Endometrial microvascular endothelial cells (primary cell): ENCODE data around the gene UGGT1. TPM values are rescaled to one million over a fixed set of nuclear protein-coding genes. Genes with fewer than 3 reads are reported as not detected.
"Not testable (repeated sequence)": the region's sequence is repeated elsewhere in the genome, so short reads cannot be mapped to it uniquely, and the experiment has no call there.

ENCODE experiments used
- in situ Hi-C: cut with HindIII; loops from 2 replicates; pipeline ENCODE4 v1.10.0; 2017; ENCODE audit warnings: low sequenced_read_pairs, low pct_unique_long_range_greater_than_20kb; ENCODE audit errors: inconsistent ontology term
- total RNA-seq: library from RNA; depleted of rRNA; stranded (reverse); fragments of >200 nt; gene quantifications from one replicate; pipeline ENCODE4 v1.2.3, GENCODE V29; 2015; ENCODE audit errors: inconsistent ontology term

The UGGT1 gene
- total RNA-seq, 1 donor from 2014 or later: 51.5 TPM

DNA sequence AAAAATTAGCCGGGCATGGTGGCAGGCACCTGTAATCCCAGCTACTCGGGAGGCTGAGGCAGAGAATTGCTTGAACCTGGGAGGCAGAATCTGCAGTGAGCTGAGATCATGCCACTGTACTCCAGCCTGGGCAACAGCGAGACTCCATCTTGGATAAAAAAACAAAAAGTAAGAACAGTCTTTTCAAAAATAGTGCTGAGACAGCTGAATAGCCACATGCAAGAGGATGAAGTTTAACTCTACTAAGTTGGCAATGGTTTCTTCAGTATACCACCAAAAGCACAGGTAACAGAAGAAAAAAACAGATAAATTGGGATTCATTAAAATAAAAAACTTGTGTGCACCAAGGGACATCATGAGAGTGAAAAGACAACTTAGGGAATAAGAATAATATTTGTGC is 115.2 kb downstream of the UGGT1 start:
- in situ Hi-C loops: no loop called here

DNA sequence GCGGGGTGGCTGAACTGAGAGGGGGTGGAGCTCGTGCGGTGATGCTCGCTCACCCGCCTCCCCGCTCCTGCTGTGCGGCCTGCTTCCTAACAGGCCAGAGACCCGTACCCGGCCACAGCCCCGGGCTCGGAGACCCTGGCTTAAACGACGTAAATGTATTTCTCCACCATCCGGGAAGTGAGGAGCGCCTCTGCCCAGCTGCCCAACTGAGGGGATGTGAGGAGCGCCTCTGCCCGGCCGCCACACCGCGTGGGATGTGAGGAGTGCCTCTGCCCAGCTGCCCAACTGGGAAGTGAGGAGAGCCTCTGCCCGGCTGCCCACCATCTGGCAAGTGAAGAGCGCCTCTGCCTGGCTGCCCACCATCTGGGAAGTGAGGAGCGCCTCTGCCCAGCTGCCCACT is 117.0 kb downstream of the UGGT1 start:
- in situ Hi-C loops: no loop called here

DNA sequence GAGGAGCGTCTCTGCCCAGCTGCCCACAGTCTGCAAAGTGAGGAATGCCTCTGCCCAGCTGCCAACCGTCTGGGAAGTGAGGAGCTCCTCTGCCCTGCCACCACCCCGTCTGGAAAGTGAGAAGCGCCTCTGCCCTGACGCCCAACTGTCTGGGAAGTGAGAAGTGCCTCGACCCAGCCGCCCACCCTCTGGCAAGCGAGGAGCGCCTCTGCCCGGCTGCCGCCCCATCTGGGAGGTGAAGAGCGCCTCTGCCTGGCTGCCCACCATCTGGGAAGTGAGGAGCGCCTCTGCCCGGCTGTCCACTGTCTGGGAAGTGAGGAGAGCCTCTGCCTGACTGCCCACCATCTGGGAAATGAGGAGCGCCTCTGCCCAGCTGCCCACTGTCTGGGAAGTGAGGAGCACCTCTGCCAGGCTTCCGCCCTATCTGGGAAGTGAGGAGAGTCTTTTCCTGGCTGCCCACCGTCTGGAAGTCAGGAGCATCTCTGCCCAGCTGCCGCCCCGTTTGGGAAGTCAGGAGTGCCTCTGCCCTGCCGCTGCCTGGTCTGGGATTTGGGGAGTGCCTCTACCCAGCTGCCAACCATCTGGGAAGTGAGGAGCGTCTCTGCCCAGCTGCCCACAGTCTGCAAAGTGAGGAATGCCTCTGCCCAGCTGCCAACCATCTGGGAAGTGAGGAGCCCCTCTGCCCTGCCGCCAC is 117.8 kb downstream of the UGGT1 start:
- in situ Hi-C loops: not testable (repeated sequence)

DNA sequence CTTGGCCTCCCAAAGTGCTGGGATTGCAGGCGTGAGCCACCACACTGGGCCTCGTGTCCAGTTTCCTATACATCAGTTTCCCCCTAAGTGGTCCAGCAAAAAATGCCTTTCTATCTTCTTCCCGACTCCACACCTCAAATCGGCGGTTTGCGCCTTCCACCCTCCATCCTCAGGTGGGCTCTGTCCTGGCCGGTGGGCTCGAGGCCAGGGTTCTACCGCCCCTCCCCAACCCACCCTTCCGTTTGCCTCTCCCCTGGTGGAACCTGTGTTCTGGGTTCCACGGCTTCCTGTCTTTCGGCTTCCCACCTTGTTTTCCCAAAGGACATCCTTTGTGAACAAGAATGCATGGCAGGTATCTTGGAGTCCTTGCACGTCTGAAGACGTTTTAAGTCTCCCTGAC is 123.3 kb downstream of the UGGT1 start:
- in situ Hi-C loops: no loop called here

DNA sequence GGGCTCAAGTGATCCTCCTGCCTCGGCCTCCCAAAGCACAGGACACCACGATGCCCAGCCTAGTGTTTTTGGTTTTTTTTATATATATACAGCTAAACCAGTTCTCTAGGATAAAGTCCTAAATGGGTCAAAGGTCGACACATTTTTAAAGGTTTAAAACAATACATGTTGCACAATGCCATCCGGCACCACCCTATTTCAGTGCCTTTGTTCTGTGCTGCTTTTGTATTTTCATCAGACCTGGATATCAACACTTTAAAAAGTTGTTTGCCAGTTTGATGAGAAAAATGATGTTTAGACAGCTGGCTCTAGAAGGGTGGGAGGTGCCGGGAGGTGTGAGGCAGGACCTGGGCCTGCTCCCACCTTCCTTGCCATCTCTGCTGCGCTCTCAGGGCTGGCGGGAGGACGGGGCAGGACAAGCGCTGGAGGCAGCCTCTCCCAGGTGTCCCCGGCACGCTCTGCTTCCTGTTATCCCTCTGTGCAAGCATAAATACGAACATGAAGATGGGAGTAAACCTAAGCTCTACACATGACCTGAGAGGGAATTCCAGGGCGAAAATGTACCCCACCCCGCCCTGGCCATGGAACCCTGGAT is 124.0 kb downstream of the UGGT1 start:
- in situ Hi-C loops: no loop called here

DNA sequence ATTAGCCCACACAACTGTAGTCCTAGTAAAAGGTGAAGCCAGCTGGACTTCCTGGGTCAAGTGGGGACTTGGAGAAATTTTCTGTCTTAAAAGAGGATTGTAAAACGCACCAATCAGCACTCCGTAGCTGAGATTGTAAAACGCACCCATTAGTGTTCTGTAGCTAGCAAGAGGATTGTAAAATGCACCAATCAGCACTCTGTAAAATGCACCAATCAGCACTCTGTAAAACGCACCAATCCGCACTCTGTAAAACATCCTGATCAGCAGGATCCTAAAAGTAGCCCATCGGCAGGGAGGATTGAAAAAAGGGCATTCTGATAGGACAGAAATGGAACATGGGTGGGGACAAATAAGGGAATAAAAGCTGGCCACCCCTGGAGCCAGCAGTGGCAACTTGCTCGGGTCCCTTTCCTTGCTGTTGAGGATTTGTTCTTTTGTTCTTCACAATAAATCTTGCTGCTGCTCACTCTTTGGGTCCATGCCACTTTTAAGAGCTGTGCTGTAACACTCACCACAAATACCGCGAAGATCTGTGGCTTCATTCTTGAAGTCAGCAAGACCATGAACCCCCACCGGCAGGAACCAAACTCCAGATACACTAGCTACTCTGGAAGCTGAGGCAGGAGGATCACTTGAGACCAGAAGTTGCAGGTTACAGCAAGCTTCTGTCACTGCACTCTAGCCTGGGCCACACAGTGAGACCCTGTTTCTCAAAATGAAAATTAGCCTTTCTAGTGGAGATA is 125.1 kb downstream of the UGGT1 start:
- in situ Hi-C loops: no loop called here

GRCh38 chr2:128217671-128218070 is 126.7 kb downstream of the UGGT1 start:
- in situ Hi-C loops: no loop called here

GRCh38 chr2:128219891-128220290 is 128.9 kb downstream of the UGGT1 start:
- in situ Hi-C loops: no loop called here

DNA sequence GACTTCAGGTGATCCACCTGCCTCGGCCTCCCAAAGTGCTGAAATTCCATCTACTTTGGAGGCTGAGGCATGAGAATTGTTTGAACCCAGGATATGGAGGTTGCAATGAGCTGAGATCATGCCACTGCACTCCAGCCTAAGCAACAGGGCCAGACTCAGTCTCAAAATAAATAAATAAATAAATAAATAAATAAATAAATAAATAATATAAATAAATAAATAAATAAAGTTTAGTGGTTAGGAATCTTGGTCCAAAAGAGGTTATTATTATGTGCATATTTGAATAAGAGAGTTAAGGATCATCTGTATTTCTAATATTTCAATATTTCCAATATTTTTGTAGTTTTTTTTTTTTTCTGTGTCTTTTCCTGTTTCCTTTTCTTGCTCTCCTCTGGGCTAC is 136.9 kb downstream of the UGGT1 start:
- in situ Hi-C loops: no loop called here

GRCh38 chr2:128228894-128229293 is 137.9 kb downstream of the UGGT1 start:
- in situ Hi-C loops: no loop called here

DNA sequence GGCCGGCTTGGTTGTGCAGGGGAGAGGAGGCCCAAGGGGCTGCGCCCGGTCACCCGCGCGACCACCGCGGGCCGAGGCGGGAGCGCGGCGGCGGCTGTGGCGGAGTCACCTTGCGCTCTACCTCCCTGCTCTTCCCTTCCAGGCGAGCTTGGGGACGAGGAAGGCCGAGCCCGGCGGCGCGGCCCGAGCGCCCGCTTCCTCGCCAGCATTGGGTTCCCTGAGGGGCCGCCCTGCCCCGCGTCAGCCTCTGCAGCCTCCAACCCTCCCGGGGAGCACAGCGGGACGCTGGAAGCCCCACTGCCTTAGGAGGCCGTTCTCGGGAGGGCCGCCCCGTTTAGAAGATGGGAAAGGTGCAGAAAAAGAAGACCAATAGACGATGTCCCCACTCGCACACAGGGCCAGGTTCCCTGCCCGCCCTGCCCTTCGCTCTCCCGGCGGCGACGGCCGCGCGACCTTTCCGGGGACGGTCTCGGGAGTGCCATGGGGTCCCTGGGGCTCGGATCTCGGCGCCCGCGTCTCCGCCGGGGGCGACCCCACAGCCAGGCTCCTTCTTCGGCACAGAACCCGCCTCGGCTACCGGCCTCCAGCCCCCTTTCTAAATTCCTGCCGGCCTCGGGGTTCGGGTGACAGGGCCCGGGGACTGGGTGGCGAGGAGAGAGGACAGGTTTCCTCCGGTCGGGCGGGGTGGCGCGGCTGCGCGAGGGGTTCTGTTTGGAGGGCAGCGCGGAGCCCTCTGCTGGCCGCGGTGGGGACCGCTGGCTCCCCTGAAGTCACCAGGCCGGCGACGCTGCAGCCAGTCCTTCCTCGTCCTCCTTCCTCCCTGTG is 142.2 kb downstream of the UGGT1 start:
- in situ Hi-C loops: no loop called here

GRCh38 chr2:128233790-128234395 is 142.9 kb downstream of the UGGT1 start:
- in situ Hi-C loops: no loop called here

DNA sequence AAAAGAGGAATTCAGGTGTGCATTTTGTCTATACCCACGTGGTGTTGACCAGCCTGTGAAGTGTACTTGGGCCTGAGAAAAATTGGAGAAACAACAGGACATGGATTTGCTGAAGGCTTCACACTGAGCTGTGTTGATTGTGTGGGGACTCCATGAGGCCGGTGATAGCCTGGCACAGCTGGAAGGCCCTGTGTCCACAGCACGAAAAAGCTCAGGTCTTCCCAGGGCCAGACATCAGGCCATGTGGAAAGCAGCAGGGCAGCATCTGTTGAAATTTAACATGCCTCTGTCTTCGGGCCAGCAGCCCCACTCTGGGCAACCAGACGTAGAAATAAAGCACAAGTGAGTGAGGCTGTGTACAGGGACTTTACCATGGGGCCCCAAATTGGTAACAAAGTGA is 143.6 kb downstream of the UGGT1 start:
- in situ Hi-C loops: no loop called here

DNA sequence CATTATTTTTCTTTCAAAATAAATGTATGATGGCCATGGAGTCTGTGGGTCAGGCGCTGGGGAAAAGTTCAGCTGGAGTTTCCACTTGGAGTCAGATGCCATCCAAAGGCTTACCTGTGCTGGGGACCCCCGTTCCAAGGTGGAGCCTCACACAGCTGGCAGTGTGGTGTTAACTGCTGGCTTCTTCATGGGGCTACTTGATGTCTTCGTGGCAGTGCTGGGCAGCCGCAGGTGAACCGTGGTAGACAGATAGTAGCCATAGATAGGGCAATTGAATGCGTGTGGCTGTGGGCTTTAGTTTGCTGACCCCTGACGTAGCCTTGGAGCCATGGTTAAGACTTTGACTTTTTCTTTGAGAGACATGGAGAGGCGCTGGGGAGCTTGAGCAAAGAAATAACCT is 144.6 kb downstream of the UGGT1 start:
- in situ Hi-C loops: no loop called here

- in situ Hi-C loops: no loop called here
These were observed 145.6 kb downstream of the UGGT1 start for GRCh38 chr2:128236491-128237035.

DNA sequence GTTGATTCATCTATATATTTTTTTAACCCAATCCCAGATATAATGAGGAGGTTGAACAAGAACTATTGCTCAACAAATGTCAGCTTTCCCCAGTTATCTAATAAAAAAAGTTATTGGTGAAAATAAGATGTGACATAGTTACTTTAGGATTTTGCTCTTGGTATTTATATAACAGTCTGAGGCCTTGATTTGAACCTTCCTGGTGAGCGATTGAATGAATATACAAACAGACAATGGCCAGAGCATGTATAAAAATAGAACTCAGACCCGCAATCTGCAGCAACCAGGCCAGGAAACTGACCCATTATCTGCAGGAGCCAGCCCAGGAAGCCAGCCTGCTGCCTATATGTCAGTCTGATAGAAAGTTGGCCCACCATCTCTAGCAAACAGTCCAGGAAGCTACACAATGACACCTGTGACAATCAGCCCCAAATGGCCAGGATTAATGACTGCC is 146.1 kb downstream of the UGGT1 start:
- in situ Hi-C loops: no loop called here

DNA sequence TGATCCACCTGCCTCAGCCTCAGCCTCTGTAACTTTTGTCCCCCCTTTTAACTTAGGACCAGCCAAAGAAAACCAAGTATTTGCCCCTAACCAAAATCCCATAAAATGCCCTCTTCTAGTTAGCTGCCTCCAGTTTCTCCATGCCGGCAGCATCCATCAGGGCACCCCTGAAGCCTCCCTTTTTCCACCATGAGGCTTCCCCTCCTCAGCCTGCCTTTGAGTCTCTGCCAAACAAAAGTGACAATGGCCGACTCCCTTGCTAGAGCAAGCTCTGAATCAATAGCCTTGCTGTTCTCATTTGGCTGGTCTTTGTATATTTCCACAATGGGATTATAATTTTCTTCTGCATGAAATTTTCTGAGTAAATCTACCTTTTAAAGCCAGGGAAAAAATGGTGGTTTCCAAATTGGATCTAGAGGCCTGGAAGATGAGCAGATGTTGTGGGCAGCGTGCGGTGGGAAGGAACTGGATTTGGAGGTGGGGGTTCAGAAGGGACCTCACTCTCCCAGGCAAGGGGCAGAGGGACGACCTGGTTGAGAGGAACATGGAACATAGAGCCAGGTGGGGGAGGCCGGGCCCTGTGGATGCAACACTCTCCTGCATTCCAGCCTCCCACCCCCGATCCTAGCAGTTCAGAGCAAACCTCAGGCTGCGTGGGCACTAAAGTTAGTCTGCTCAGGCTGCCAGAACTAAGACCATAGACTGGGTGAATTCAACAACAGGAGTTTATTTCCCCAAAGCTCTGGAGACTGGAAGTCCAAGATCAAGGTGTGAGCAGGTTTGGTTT is 147.1 kb downstream of the UGGT1 start:
- in situ Hi-C loops: no loop called here

DNA sequence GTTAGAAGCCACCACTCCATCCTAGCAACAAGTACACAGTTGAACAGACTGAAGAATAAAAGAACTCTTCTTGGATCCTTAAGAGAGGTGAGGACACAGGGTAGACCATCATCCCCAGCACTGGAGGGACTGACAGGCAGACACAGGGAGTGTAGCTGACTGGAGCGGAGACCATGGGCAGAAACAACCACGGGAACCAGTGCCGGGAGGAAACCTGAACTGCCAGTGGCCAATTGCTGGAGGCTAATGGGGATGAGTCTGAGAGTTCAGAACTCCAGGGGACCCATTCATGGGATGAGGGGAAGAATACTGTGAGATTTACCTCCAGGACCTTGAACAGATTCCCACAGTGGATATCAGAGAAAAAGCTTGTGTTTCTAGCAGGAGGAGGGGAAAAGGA is 150.9 kb downstream of the UGGT1 start:
- in situ Hi-C loops: no loop called here
